Stimulated activated CD4-positive, alpha-beta T cell treated with anti-CD3 and anti-CD28 coated beads, Interleukin-12 subunit alpha, Interleukin-12 subunit beta, amount 100 ng/mL, for 24 hours (primary cell): ENCODE results near the gene BAHCC1.

Experiments
- DNase-seq, 2 experiments: peaks; one replicate each; pipeline ENCODE4 v3.0.0-alpha.2; 2020; ENCODE audit warnings: low read depth in 2 of 2

BAHCC1 gene

DNA sequence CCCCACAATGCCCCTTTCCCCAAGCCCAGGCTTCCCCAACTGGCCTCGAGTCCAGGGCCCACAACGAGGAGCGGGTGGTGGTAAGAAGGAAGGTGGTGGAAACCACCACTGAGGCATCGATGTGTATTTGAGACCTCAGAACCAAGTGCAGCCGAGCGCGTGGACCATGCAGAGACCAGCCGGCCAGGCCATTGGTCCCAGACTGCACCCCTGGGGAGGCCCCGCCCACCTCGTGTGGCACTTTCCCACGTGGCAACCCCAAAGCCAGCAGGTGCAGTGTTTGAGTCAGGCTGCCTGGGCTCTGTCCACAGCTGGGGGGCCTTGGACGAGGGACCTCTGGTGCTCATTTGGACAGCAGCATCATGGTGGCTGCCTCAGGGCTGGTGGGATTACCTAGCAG, 28.1 kb upstream of the BAHCC1 start:
- DNase-seq, result no peak

DNA sequence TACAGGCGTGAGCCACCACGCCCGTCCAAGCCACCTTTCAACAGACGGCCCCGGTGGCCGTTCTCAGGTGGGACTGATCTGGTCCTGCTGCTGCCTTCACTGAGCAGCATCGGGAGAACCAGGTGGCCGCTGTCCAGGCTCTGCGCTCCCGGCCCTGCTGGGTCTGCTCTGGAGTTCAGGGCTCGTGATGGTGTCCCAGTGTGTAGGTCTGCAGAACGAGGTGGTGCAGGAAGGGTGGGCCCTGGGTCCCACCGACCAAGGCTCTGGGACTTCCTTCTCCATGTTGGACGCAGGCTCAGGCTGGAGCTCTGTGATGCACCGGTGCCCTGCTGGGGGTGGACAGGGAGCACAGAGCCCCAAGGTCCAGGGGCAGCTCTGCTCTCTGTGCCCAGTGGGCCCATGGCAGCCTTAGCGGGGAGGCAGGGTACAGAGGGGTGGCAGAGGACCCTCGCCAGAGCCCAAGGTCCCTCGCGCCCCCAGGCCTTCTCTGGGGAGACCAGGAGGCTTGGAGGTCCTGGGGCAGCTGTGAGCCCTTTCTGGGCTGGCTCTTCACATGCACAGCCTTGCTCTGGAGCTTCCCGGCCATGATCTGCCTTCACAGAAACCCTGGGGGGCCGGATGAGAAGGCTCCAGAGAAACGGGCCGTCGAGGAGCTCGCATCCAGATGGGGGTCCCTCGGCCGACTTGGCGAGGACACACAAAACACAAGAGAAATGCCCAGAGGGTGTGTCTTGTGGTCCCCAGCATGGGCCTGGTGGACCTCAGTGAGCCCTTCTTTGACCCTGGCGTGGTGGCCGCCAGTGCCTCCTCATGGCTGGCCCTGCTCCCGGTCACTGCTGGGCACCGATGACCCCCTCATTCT, 26.9 kb upstream of the BAHCC1 start:
- no peak for DNase-seq

DNA sequence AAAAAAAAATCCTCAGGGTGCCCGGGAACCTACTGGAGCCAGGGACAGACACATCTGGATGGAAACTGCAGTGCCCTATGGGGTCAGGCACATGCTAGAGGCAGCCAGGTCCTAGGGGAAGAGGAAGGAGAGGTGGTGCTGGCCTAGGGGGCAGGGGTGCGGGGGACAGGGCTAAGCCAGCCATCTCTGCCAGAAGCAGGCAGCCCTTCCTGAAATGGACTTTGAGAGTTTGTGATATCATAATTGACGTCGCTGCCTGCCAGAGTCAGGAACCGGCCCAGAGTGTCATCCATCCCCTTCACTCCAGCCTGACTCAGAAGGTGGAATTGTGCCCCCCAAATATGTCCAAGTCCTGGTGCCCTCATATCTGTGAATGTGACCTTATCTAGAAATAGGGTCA, 25.0 kb upstream of the BAHCC1 start:
- DNase-seq, result no peak

DNA sequence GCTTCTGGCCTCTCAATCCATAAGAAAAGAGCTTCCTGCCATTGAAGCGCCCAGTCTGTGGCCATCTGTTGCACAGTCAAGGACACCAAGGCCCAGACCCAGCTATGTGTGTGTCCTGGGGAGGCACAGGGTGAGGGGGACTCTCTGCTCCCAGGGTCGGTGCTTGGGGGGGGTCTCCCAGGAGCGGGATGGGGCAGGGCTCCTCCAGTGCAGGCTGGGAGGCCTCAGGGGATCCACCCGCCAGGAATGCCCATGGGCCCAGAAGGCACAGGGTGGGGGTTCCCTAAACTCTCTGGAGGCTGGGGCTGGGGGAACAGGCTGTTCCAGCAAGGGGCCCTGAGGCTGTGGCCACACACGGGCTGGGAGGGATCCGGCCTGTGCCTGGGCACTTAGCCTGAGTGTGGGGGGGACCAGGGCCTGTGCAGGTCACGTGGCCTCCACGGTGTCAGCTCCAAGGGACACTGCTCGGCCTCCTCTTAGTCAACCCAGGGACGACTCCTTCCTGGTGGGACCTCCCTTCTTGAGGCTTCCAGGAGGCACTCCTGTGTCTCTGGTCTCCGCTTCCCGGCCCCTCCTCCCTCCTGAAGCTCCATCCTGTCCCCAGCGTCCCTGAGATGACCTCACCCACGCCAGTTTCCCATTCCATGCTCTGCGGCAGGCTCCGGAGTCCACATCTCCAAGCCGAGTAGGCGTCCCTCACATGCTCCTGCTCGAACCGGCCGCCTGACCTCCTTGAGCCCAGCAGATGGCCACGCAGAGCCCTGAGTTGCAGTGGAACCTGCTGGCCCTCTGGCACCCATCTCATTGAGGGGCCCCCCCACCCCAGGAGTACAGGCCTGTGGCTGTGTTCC, 23.1 kb upstream of the BAHCC1 start:
- no peak for DNase-seq

DNA sequence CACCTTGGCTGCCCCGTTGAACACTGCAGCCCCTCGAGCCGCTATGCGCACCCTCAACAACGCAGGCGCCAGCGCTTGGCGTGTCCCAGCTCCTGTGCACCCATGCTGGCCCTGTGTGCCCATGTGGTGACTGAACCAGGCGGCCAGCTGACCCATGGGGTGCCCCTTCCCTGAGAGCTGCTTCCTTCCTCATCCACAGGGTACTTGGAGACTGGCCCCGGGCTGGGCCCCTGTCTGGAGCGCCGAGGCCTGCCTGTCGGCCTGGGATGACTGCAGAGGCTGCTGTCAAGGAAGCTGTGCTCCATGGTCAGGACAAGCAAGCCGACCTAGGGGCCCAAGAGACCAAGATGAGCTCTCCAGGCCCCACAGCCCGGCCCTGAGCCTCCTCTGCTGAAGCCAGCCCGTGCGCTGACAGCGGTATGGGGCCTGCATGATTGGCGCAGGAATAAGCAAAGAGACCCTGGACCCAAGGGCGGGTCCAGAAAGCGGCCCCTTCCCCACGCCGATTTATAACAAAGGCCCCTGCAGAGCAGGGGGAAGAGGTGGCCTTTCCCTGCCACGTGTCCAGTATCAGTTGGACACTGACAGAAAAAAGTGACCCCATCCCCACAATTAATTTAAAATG, 21.6 kb upstream of the BAHCC1 start:
- no peak for DNase-seq

DNA sequence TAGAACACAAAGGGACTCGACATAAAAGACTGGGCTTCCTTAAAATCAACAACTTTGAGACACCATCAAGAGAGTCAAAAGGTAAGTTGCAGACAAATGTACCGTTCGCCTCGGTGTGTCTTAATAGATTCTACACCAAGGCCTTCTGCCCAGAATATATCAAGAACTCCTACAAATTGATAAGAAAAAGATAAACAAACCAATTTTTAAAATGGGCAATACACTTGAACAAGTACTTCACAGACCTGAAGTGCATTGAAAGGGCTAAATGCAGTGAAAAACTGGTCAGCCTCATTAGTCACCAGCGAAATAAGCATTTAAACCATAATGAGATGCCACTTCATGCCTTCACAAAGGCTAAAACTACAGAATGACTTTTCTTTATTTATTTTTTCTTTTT, 20.4 kb upstream of the BAHCC1 start:
- no peak for DNase-seq

DNA sequence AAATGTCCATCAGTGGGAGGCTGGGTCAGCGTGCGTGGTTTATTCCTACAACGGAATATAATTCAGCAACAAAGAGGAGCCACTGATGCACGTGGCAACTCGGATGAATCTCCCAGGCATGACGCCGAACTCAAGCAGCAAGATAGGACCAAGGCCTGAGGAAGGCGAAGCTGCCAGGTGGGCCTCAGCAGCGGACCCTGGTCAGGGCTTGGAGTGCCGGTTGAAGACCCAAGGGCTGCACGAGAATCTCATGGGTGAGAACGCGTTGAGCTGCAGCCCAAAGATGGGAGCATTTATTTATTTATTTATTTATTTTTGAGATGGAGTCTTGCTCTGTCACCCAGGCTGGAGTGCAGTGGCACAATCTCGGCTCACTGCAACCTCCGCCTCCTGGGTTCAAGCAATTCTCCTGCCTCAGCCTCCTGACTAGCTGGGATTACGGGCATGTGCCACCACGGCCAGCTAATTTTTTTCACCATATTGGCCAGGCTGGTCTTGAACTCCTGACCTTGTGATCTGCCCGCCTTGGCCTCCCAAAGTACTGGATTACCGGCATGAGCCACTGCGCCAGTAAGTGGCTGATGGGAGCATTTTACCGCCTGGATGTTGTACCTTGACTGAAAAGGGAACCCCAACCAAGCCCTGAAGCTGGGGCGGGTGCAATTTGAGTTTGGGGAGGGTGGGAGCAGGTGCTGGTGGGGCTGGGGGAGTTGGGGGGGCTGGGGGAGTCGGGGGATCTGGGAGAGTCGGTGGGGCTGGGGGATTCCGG, 18.1 kb upstream of the BAHCC1 start:
- no peak for DNase-seq

DNA sequence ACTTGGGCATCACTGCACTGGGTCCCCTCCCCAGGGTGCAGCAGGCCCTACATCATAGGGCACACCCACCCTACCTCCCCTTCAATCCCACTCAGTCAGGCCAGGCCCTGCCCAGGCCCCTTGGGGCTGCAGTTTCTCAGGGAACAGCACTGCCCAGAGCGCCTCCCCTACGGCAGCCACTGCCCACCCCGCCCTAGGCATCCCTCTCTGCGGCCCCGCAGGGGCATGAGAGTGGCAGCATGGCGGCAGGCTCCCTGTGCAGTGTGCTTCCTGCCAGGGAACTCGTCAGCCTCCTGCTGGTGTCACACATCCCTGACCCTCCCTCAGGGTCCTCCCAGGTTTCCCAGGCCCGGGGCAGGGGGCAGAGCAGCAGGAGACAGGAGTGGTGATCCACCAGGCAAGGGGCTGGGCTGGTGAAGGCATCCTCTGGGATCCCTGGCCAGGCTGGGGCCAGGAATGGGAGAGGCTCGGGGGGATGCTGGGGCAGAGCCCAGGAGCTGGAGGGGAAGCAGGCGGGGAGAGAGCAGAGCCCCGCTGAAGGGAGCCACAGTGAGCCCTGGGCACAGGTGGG, 16.2 kb upstream of the BAHCC1 start:
- no peak for DNase-seq

DNA sequence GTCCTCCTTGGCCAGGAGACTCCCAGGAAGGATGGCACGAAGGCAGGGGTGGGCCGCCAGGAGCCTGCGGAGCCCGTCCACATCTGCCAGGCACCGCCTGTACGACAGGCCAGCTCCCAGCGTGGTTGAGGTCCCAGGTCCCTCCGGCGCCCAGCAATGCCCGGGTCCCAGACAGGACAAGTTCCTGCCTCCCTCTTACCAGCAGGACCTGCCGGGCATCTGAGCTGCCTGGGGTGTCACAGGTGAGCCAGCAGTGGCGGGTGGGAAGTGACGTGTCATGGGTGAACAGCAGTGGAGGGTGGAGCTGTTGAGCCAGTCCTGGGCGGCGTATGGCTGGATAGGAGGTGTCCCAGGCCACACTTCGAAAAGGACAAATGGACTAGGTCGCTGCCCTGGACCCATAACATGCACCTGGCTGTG, 15.7 kb upstream of the BAHCC1 start:
- no peak for DNase-seq

DNA sequence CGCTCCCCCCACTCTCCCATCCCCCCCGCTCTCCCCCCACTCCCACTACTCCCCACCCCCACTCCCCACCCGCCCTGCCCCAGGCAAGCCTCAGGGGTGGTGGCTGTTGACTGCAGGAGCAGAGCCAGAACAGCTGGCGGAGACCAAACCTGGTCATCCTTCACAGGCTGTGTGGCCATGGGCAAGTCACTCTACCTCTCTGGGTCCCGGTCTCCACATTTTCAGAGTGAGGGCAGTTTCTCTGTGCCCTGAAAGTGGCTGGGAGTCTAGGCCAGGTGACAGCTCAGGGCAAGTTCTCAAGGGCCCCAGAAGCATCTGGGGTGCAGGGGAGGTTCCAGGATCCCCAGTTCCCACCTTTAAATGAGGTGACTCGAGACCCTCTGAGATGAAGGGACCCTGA, 15.1 kb upstream of the BAHCC1 start:
- DNase-seq, result no peak

DNA sequence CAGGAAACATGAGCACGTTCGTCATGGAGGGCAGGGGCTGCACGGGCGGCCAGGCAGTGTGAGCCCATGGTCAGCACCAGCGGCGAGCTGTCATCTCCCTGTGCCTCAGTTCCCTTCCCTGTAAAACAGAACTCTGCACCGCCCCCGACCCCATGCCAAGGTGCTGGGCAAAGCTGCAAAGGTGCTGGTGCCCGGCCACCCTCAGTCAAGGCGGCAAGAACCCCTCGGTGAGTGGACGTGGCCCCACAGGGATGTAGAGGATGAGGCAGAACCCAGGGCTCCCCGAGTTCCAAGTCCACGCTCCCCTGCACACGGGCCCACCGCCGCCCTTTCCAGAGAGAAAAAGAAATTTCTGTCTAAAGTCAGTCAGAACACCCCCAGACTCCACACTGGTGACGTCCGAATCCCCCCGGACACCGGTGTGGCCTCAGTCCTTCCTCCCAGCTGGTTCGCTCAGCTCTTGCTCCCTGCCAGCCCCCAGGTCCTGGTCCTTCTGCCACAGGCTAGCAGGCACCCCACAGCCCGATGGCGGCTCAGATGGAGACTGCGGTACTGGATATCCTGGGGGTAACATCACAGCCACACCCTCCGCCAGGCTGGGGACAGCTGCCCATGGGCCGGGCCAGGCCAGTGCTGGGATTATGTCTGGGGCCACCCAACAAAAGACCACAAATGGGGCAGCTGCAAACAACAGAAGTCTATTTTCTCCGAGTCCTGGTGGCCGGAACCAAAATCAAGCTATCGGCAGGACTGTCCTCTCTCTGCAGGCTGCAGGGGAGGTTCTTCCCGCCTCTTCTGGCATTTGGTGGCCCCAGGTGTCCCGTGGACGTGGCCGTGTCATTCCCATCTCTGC, 14.4 kb upstream of the BAHCC1 start:
- DNase-seq, result no peak

DNA sequence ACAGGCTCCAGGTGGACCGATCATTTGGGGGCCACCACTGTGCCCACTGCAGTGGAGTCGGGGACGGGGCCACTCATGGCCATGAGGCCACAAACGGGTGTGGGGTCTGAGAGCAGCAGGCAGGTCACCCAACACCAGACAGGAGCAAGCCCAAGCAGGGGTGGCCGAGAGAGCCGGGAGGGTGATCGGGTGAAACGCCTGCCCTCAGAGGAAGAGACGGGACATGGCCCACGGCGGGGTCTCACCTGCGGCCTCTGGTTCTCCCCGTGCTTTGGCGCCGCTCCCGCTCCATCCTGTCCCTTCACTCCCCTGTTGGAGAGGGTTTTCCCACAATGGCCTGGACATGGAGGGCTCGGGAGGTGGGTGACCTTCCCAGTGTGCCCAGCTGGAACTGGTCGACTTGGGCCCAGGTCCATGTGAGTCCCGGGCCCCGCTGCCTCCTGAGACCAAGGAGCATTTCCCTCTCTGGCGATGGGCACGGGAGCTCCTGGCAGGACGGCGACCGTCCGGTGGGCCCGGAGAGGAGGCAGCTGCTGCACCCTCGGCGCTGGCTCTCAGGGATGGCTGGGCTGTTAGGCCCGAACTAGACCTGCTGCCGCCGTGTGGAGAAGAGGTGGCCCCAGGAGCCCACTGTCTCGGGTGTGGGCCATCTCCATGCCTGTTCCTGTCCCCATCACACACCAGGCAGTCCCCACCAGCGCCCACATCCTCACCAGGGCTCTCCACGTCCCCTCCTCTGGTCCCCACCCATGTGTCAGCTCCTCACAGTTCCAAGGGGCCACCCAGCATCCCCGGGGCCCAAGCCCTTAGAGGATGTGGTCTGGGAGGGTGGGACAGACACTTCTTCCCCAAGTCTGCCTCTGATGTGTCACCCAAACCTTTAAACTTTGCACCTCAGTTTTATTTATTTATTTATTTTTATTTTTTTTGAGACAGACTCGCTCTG, 13.4 kb upstream of the BAHCC1 start:
- no peak for DNase-seq

DNA sequence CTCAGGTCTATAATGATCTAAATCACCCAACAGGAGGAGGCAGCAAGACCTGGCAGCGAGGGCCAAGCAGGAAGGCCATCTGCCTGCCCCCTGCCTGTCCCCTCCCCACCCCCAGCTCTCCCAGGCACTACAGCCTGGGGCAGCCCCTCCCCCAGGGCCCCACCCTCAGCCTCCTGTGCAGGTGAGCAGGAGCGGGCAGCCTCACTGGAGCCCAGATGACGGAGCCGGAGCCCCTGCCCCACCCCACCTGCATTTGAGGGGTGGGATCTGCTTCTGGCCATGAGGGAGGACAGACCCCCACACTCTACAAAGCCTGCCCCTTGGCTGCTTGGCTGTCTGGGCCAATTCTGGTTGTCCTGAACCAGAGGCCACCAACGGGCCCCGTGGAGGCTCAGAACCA, 12.4 kb upstream of the BAHCC1 start:
- no peak for DNase-seq

DNA sequence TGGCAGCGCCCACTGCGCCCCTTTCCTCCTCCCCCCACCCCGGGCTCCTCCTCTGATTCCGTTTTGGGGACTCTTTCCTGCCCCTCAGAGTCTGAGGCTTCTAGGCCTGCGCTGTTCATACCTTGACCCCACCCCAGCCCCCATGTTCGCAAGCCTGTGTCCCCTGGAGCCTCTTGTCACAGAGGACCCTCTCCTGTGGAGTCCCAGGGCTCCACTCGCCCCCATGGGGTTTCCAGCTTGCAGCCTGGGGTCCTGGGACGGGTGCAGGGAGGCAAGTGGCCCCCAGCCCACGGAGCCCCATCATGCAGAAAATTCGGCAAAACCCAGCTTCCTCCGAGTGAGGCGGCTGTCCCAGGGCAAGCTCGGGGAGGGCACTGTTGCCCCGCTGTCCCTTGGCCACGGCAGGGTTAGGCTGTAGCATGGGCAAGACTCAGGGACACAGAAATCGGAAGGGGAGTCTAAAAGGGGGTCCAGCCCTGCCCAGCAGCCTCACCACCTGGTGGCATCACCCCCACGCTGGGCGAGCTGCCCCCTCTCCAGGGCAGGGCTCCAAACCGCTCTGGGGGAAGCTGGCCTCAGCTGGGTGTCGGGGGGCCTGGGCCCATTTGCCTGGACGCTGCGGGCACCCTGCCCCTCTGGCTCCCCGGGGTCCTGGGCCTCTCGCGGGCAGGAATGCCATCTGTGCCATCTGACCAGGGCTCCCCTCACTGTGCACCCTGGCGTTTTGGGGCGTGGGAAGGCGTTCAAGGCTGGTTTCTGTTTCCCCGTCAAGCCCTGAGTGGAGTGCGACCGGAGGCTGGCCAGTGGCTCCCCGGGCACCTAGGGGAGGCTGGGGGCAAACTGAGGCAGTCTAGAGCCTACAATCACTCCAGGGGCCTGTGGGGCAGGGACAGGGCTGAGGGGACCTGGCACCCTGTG, 11.5 kb upstream of the BAHCC1 start:
- DNase-seq, result no peak

DNA sequence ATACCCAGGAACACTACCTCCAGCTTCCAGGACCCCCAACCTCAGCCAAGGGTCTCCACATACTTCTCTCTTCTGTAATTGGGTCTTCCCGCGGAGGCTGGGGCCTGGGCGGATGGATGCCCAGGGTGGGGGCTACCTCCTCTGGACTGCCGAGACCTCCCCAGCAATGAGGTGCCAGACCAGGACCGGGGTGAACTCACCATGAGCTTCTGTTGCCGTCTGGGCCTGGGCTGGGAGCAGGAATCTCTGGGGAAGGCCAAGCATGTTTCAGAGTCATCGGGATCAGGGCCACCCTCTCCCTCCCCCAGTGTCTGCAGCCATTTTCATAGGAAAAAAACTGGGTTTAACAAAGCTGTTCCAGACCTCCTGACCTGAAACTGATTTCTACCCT, 10.3 kb upstream of the BAHCC1 start:
- no peak for DNase-seq

DNA sequence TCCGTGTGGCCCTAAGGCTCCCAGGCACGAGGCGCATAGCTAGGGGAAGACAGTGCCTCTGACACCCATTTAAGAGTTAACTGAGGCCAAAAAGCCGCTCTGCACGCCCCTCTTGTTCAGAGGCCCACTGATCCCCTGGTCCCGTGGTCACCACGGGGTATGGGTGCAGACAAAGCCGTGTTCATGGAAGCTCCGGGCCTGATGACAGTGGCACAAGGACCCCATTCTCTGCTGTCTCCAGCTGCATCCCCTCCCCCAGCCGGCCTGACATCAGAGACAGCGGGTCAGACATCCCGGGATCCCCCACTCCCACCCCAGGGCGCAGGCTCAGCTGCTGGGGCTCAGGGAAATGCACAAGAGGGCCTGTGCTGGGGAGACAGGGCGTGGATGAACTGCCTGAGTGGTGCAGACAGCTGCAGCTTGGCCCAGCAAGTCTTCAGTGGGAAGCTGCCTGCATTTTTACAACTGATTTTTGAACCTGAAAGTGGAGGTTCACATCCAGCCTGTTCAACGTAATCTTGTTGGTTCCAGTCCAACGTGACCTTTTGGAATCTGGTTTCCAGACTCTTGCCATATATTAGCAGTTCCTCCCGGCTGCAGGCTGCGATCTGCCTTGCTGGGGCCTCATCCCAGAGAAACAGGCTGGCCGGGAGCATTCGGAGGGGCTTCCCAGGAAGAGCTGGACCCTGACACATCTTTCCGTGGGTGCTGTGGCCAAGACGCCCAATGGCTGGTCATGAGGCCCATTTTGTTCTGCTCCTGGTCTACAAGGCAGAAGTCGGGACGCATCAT, 9.7 kb upstream of the BAHCC1 start:
- DNase-seq, result no peak

DNA sequence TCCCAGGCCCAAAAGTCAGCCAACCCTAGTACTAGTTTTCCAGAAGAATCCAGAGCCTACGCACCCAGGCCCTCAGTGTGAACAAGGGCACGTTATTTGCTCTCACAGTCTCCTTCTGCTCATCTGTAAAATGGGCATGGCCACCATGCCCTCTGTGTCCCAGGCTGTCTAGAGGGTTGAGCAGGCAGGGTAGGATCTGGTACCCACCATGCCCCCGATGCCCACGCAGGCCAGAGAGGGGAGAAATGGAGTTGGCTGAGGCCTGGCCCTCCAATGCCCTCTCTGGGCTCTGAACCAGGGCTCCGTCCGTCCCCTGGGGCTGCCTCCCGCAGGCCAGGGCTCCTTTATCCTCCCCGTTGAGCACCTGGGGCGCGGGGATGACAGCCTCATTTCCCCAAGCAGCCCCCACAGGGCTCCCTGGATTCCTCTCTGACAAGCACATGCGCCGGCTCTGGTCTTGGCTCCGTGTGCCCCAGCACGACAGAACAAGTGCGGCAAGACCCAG, 9.1 kb upstream of the BAHCC1 start:
- no peak for DNase-seq
